ENCODE data around the gene ZFP69B. TPM values are rescaled to one million over a fixed set of nuclear protein-coding genes. Genes with fewer than 3 reads are reported as not detected.

The ZFP69B gene
- total RNA-seq (6.6 TPM), polyA plus RNA-seq (0.89 TPM)

GRCh38 chr1:40449684-40450494 lies at the start of gene ZFP69B:
Gene ZFP69B (plus strand): TSS chr1:40450476. CDS start chr1:40450962, 486 bp downstream.
- WGBS = under 1% methylated on average over 64 of the region's 64 CpGs
- H3K36me3 ChIP-seq (ENCODE audit: insufficient read depth) = no peaks in the 10 kb centered on the region
- H3K4me1 ChIP-seq (ENCODE audit: insufficient read depth) = no peaks in the 10 kb centered on the region
- peak; percentile 71 for DNase-seq (ENCODE audit: extremely low spot score)
- peak within 1 kb of the TSS; percentile 63 for H3K4me3 ChIP-seq (ENCODE audit: low read depth, low read length)
- no peak within 1 kb of the TSS for H3K27ac ChIP-seq (ENCODE audit: low read depth)

GRCh38 chr1:40401473-40402201 lies 48.6 kb upstream of the ZFP69B start:
- H3K4me3 ChIP-seq (ENCODE audit: low read depth, low read length) = no peak overlapping the region
- H3K4me1 ChIP-seq (ENCODE audit: insufficient read depth) = no peaks in the 10 kb centered on the region
- H3K36me3 ChIP-seq (ENCODE audit: insufficient read depth) = no peaks in the 10 kb centered on the region
- WGBS = 84% methylated on average over 7 of the region's 7 CpGs
- no peak for DNase-seq (ENCODE audit: extremely low spot score)
- H3K27ac ChIP-seq (ENCODE audit: low read depth) = no peak overlapping the region

GRCh38 chr1:40404670-40405462 lies 45.4 kb upstream of the ZFP69B start:
- 46% methylated on average over 11 of the region's 11 CpGs for WGBS
- no peaks in the 10 kb centered on the region for H3K36me3 ChIP-seq (ENCODE audit: insufficient read depth)
- H3K27ac ChIP-seq (ENCODE audit: low read depth) = no peak overlapping the region
- H3K4me1 ChIP-seq (ENCODE audit: insufficient read depth) = no peaks in the 10 kb centered on the region
- H3K4me3 ChIP-seq (ENCODE audit: low read depth, low read length) = no peak overlapping the region
- no peak for DNase-seq (ENCODE audit: extremely low spot score)

- Histone ChIP-seq H3K4me3 (ENCODE audit: low read depth, low read length) (no peak overlapping the region), H3K4me1 (ENCODE audit: insufficient read depth) (no peaks in the 10 kb centered on the region), H3K36me3 (ENCODE audit: insufficient read depth) (no peaks in the 10 kb centered on the region), H3K27ac (ENCODE audit: low read depth) (no peak overlapping the region)
- DNase-seq (ENCODE audit: extremely low spot score) = no peak
- 69% methylated on average over 4 of the region's 4 CpGs for WGBS
These were observed 44.5 kb upstream of the ZFP69B start for GRCh38 chr1:40405812-40406211.

- Histone ChIP-seq H3K27ac (ENCODE audit: low read depth) (no peak overlapping the region), H3K36me3 (ENCODE audit: insufficient read depth) (no peaks in the 10 kb centered on the region), H3K4me3 (ENCODE audit: low read depth, low read length) (no peak overlapping the region), H3K4me1 (ENCODE audit: insufficient read depth) (no peaks in the 10 kb centered on the region)
- DNase-seq (ENCODE audit: extremely low spot score) = no peak
These were observed 42.8 kb upstream of the ZFP69B start for GRCh38 chr1:40407453-40407852.

- 82% methylated on average over 4 of the region's 4 CpGs for WGBS
- H3K4me3 ChIP-seq (ENCODE audit: low read depth, low read length) = no peak overlapping the region
- no peak for DNase-seq (ENCODE audit: extremely low spot score)
These were observed 40.8 kb upstream of the ZFP69B start for GRCh38 chr1:40409467-40409866.

GRCh38 chr1:40411294-40411693 lies 39.0 kb upstream of the ZFP69B start:
- no peak overlapping the region for H3K4me3 ChIP-seq (ENCODE audit: low read depth, low read length)
- H3K36me3 ChIP-seq (ENCODE audit: insufficient read depth) = peaks cover 4% of the 10 kb centered on the region
- H3K4me1 ChIP-seq (ENCODE audit: insufficient read depth) = no peaks in the 10 kb centered on the region
- 88% methylated on average over 5 of the region's 5 CpGs for whole genome bisulfite sequencing
- H3K27ac ChIP-seq (ENCODE audit: low read depth) = no peak overlapping the region
- no peak for DNase-seq (ENCODE audit: extremely low spot score)

More at GRCh38 chr1:40409467-40409866, 40.8 kb upstream of the ZFP69B start:
- Histone ChIP-seq H3K36me3 (ENCODE audit: insufficient read depth) (peaks cover 4% of the 10 kb centered on the region), H3K4me1 (ENCODE audit: insufficient read depth) (no peaks in the 10 kb centered on the region), H3K27ac (ENCODE audit: low read depth) (no peak overlapping the region)

GRCh38 chr1:40411843-40412242 lies 38.4 kb upstream of the ZFP69B start:
- WGBS = 93% methylated on average over 2 of the region's 2 CpGs
- no peak for DNase-seq (ENCODE audit: extremely low spot score)
- no peaks in the 10 kb centered on the region for H3K4me1 ChIP-seq (ENCODE audit: insufficient read depth)
- no peak overlapping the region for H3K4me3 ChIP-seq (ENCODE audit: low read depth, low read length)
- H3K36me3 ChIP-seq (ENCODE audit: insufficient read depth) = peaks cover 7% of the 10 kb centered on the region
- no peak overlapping the region for H3K27ac ChIP-seq (ENCODE audit: low read depth)

GRCh38 chr1:40413527-40414252 lies 36.6 kb upstream of the ZFP69B start:
- peaks cover 7% of the 10 kb centered on the region for H3K36me3 ChIP-seq (ENCODE audit: insufficient read depth)
- no peaks in the 10 kb centered on the region for H3K4me1 ChIP-seq (ENCODE audit: insufficient read depth)
- H3K27ac ChIP-seq (ENCODE audit: low read depth) = no peak overlapping the region
- DNase-seq (ENCODE audit: extremely low spot score) = no peak
- whole genome bisulfite sequencing = 93% methylated on average over 6 of the region's 6 CpGs
- H3K4me3 ChIP-seq (ENCODE audit: low read depth, low read length) = no peak overlapping the region

GRCh38 chr1:40414331-40414730 lies 35.9 kb upstream of the ZFP69B start:
- Histone ChIP-seq H3K27ac (ENCODE audit: low read depth) (no peak overlapping the region), H3K36me3 (ENCODE audit: insufficient read depth) (peaks cover 7% of the 10 kb centered on the region), H3K4me3 (ENCODE audit: low read depth, low read length) (no peak overlapping the region), H3K4me1 (ENCODE audit: insufficient read depth) (no peaks in the 10 kb centered on the region)
- 92% methylated on average over 3 of the region's 3 CpGs for WGBS
- no peak for DNase-seq (ENCODE audit: extremely low spot score)

GRCh38 chr1:40416709-40417108 lies 33.6 kb upstream of the ZFP69B start:
- Histone ChIP-seq H3K4me3 (ENCODE audit: low read depth, low read length) (no peak overlapping the region), H3K27ac (ENCODE audit: low read depth) (no peak overlapping the region), H3K4me1 (ENCODE audit: insufficient read depth) (no peaks in the 10 kb centered on the region), H3K36me3 (ENCODE audit: insufficient read depth) (peaks cover 7% of the 10 kb centered on the region)
- DNase-seq (ENCODE audit: extremely low spot score) = no peak
- 83% methylated on average over 4 of the region's 4 CpGs for WGBS

- Histone ChIP-seq H3K4me1 (ENCODE audit: insufficient read depth) (no peaks in the 10 kb centered on the region), H3K27ac (ENCODE audit: low read depth) (no peak overlapping the region), H3K4me3 (ENCODE audit: low read depth, low read length) (no peak overlapping the region), H3K36me3 (ENCODE audit: insufficient read depth) (no peaks in the 10 kb centered on the region)
- WGBS = 69% methylated on average over 15 of the region's 15 CpGs
- DNase-seq (ENCODE audit: extremely low spot score) = no peak
These were observed 28.6 kb upstream of the ZFP69B start for GRCh38 chr1:40421431-40422384.
